Measurements from ENCODE around the gene FLRT2. TPM values are rescaled to one million over a fixed set of nuclear protein-coding genes. Genes with fewer than 3 reads are reported as not detected.

FLRT2 gene
- total RNA-seq, 1 experiment from 2014 or later: 0.17 TPM

DNA sequence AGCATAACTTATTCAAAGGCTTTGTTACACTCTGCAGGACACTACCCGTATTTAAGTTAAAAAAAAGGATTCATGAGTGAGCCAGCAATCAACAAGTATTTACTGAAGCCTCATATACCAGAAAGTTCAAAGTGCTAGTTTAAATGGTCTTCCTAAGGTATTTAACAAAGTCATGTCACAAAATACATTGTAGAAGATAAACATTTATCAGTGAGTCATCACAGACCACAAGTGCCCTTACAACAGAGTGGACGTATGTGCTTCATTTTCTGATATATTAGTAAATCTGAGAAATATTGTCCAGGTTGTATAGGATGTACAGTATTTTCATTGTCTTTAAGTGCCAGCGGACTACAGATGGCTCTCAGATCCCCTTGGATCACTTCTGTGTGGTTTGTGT lies 24.2 kb downstream of the FLRT2 start:
- no peaks in the 10 kb centered on the region for H4K20me1 ChIP-seq (ENCODE audit: insufficient read depth)
- H3K27me3 ChIP-seq (ENCODE audit: insufficient read depth, low read length): no peaks in the 10 kb centered on the region
- no peaks in the 10 kb centered on the region for H3K79me2 ChIP-seq (ENCODE audit: insufficient read depth, low read length)
- no TSS peak for BruUV-seq (replicated peaks)
- no peaks in the 10 kb centered on the region for H3K9me2 ChIP-seq (ENCODE audit: insufficient read depth)
- H3K4me3 ChIP-seq (replicated peaks in 1 of 2; ENCODE audit: low read depth in 1 of 2, low read length in 2 of 2): no peak overlapping the region
- H3K9me3 ChIP-seq (ENCODE audit: control insufficient read depth in 1 of 2, insufficient read depth in 1 of 2, low read depth in 1 of 2, low read length in 2 of 2): peaks cover 7 to 25% of the 10 kb centered on the region in 2 experiments; a peak in 2 of 4 replicates
- ChIA-PET POLR2A (no interaction called here), CTCF (no interaction called here), RAD21 (ENCODE audit: low non-redundant PET in 1 of 2, low total read pairs in 2 of 2, uncharacterized antibody in 2 of 2, unreplicated experiment in 2 of 2) (no interaction called here)
- H3K27ac ChIP-seq (ENCODE audit: low read depth, low read length): no peak overlapping the region
- no peaks in the 10 kb centered on the region for H3K36me3 ChIP-seq (ENCODE audit: control insufficient read depth in 1 of 2, insufficient read depth in 2 of 2, low read length in 2 of 2)
- intact Hi-C loops (cut with micrococcal nuclease): no loop called here
- ATAC-seq (no peak), DNase-seq (ENCODE audit: low read depth, low spot score) (no peak)
- no peaks in the 10 kb centered on the region for H3K4me1 ChIP-seq (ENCODE audit: control insufficient read depth in 1 of 2, insufficient read depth in 2 of 2, low read length in 2 of 2)
- no peak overlapping the region for H3K9ac ChIP-seq (ENCODE audit: low read length)
- H2AFZ ChIP-seq (ENCODE audit: low read depth, low read length, poor library complexity, severe bottlenecking): no peak overlapping the region
- TF ChIP-seq CEBPB (IDR thresholded peaks at IDR 0.05; ENCODE audit: low read depth) (no peak), SIN3A (IDR thresholded peaks at IDR 0.05; ENCODE audit: low read depth) (no peak), RAD21 (IDR thresholded peaks at IDR 0.05; ENCODE audit: low read depth) (no peak), EZH2 (IDR thresholded peaks at IDR 0.05) (no peak), YY1 (IDR thresholded peaks at IDR 0.05; ENCODE audit: extremely low read depth, insufficient replicate concordance, low read depth, low read length) (no peak), TCF7L2 (IDR thresholded peaks at IDR 0.05; ENCODE audit: borderline replicate concordance, extremely low read depth, insufficient read depth, insufficient read length) (no peak), ZFX (IDR thresholded peaks at IDR 0.05) (no peak), POLR2AphosphoS5 (IDR thresholded peaks at IDR 0.05; ENCODE audit: low read depth, low read length) (no peak), MAX (IDR thresholded peaks at IDR 0.05) (no peak), POLR2A (IDR thresholded peaks at IDR 0.05; ENCODE audit: borderline replicate concordance, extremely low read depth, insufficient read depth, insufficient read length) (no peak), SP1 (IDR thresholded peaks at IDR 0.05; ENCODE audit: low read depth) (no peak), JUND (IDR thresholded peaks at IDR 0.05) (no peak), EZH2phosphoT487 (IDR thresholded peaks at IDR 0.05; ENCODE audit: borderline replicate concordance) (no peak), FOSL1 (IDR thresholded peaks at IDR 0.05; ENCODE audit: low read depth) (no peak), SRF (IDR thresholded peaks at IDR 0.05; ENCODE audit: low read depth) (no peak), EGR1 (IDR thresholded peaks at IDR 0.05; ENCODE audit: low read depth) (no peak)
- TF ChIP-seq, protein P1, sequence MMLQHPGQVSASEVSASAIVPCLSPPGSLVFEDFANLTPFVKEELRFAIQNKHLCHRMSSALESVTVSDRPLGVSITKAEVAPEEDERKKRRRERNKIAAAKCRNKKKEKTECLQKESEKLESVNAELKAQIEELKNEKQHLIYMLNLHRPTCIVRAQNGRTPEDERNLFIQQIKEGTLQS (IDR thresholded peaks at IDR 0.05): no peak
- TF ChIP-seq, protein P2, sequence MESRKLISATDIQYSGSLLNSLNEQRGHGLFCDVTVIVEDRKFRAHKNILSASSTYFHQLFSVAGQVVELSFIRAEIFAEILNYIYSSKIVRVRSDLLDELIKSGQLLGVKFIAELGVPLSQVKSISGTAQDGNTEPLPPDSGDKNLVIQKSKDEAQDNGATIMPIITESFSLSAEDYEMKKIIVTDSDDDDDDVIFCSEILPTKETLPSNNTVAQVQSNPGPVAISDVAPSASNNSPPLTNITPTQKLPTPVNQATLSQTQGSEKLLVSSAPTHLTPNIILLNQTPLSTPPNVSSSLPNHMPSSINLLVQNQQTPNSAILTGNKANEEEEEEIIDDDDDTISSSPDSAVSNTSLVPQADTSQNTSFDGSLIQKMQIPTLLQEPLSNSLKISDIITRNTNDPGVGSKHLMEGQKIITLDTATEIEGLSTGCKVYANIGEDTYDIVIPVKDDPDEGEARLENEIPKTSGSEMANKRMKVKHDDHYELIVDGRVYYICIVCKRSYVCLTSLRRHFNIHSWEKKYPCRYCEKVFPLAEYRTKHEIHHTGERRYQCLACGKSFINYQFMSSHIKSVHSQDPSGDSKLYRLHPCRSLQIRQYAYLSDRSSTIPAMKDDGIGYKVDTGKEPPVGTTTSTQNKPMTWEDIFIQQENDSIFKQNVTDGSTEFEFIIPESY (IDR thresholded peaks at IDR 0.05; ENCODE audit: extremely low read depth, insufficient replicate concordance, low read length): no peak
- TF ChIP-seq, protein P3, sequence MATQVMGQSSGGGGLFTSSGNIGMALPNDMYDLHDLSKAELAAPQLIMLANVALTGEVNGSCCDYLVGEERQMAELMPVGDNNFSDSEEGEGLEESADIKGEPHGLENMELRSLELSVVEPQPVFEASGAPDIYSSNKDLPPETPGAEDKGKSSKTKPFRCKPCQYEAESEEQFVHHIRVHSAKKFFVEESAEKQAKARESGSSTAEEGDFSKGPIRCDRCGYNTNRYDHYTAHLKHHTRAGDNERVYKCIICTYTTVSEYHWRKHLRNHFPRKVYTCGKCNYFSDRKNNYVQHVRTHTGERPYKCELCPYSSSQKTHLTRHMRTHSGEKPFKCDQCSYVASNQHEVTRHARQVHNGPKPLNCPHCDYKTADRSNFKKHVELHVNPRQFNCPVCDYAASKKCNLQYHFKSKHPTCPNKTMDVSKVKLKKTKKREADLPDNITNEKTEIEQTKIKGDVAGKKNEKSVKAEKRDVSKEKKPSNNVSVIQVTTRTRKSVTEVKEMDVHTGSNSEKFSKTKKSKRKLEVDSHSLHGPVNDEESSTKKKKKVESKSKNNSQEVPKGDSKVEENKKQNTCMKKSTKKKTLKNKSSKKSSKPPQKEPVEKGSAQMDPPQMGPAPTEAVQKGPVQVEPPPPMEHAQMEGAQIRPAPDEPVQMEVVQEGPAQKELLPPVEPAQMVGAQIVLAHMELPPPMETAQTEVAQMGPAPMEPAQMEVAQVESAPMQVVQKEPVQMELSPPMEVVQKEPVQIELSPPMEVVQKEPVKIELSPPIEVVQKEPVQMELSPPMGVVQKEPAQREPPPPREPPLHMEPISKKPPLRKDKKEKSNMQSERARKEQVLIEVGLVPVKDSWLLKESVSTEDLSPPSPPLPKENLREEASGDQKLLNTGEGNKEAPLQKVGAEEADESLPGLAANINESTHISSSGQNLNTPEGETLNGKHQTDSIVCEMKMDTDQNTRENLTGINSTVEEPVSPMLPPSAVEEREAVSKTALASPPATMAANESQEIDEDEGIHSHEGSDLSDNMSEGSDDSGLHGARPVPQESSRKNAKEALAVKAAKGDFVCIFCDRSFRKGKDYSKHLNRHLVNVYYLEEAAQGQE (IDR thresholded peaks at IDR 0.05; ENCODE audit: low read depth): no peak
- TF ChIP-seq, protein P4, sequence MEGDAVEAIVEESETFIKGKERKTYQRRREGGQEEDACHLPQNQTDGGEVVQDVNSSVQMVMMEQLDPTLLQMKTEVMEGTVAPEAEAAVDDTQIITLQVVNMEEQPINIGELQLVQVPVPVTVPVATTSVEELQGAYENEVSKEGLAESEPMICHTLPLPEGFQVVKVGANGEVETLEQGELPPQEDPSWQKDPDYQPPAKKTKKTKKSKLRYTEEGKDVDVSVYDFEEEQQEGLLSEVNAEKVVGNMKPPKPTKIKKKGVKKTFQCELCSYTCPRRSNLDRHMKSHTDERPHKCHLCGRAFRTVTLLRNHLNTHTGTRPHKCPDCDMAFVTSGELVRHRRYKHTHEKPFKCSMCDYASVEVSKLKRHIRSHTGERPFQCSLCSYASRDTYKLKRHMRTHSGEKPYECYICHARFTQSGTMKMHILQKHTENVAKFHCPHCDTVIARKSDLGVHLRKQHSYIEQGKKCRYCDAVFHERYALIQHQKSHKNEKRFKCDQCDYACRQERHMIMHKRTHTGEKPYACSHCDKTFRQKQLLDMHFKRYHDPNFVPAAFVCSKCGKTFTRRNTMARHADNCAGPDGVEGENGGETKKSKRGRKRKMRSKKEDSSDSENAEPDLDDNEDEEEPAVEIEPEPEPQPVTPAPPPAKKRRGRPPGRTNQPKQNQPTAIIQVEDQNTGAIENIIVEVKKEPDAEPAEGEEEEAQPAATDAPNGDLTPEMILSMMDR (IDR thresholded peaks at IDR 0.05 in 2 of 3, conservative IDR thresholded peaks at IDR 0.05 in 1 of 3; ENCODE audit: borderline replicate concordance in 1 of 3, insufficient read depth in 1 of 3, low read depth in 2 of 3, low read length in 2 of 3): no peak
- no peak overlapping the region for H3K4me2 ChIP-seq (ENCODE audit: low read length)

All from HCT116 (cell line).